Prostate gland (tissue), 2 donors: ENCODE results near the gene GAL3ST1.
"Not testable (repeated sequence)": the region's sequence is repeated elsewhere in the genome, so short reads cannot be mapped to it uniquely, and the experiment has no call there.

Source experiments
- CTCF ChIP-seq, 4 experiments: fragments of 200-600 bp in 2 of 4; fragments of 450-650 bp in 2 of 4; sonication (generic) in 2 of 4; IDR thresholded peaks; 1 replicate in 3 of 4; 2 replicates in 1 of 4; pipeline ENCODE4 v1.5.1; 2016 to 2019; ENCODE audit warnings: antibody characterized with exemption in 4 of 4, mild to moderate bottlenecking in 2 of 4, moderate library complexity in 2 of 4
- POLR2A ChIP-seq: fragments of 450-650 bp; IDR thresholded peaks from one replicate; pipeline ENCODE4 v1.6.1; 2016; ENCODE audit warnings: antibody characterized with exemption, mild to moderate bottlenecking
- POLR2AphosphoS5 ChIP-seq: sonication (generic); formaldehyde crosslinking; IDR thresholded peaks from one replicate; pipeline ENCODE4 v1.6.1; 2017; ENCODE audit warnings: antibody characterized with exemption

GRCh38 chr22:30541511-30541910, 33.0 kb downstream of the GAL3ST1 start:
- TF ChIP-seq CTCF (IDR thresholded peaks at IDR 0.05); POLR2AphosphoS5; POLR2A: not testable (repeated sequence)
